ENCODE data around the gene ZNF384. TPM values are rescaled to one million over a fixed set of nuclear protein-coding genes. Genes with fewer than 3 reads are reported as not detected.

ZNF384 gene
- total and polyA plus RNA-seq, 3 experiments from 2014 or later = 37.2 to 63.3 (median 58.1) TPM

DNA sequence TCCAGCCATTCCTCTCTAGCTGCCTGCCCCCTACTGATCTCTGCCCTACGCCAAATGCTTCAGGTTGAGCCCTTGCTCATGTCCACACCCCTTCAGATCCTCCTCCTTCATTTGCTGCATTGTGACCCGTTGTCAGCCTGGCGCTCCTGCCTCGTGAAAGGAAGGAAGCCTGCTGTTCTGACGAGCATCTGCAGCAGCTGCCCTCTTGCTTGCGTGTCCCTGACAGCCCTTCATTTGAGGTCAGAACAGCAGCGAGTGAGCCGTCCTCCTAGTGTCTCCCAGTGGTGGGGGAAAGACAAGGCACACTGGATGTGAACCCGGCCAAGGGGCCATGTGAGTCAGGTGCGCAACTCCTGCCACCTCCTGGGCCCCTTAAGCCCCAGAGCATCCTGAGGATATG, 14.5 kb upstream of the ZNF384 start:
- POLR2A ChIA-PET = no interaction called here
- Histone ChIP-seq H3K27ac (ENCODE audit: low read depth, low read length) (no peak overlapping the region), H3K9me3 (ENCODE audit: low read length) (no peaks in the 10 kb centered on the region), H3K4me1 (ENCODE audit: insufficient read depth, low read length) (peaks cover 5% of the 10 kb centered on the region), H3K36me3 (ENCODE audit: insufficient read depth, low read length) (no peaks in the 10 kb centered on the region), H3K4me3 (ENCODE audit: low read length) (no peak overlapping the region), H3K27me3 (ENCODE audit: insufficient read depth, low read length, poor library complexity, severe bottlenecking) (peaks cover 26% of the 10 kb centered on the region)
- H3K27me3 Mint-ChIP-seq = peaks cover 53 to 54% of the 10 kb centered on the region in 2 donors
- H3K36me3 Mint-ChIP-seq = peaks cover 0 to 2% (median 0%) of the 10 kb centered on the region in 3 donors
- H3K27ac Mint-ChIP-seq = no peak overlapping the region
- H3K4me1 Mint-ChIP-seq = peaks cover 18 to 21% (median 21%) of the 10 kb centered on the region in 3 donors
- peak in 1 of 5 donors; percentile 27 for DNase-seq
- CTCF ChIA-PET = no interaction called here
- peak overlapping the region in 1 of 7 donors; percentile 15 for H3K4me3 Mint-ChIP-seq
- peaks cover 0 to 4% (median 0%) of the 10 kb centered on the region in 5 donors for H3K9me3 Mint-ChIP-seq

DNA sequence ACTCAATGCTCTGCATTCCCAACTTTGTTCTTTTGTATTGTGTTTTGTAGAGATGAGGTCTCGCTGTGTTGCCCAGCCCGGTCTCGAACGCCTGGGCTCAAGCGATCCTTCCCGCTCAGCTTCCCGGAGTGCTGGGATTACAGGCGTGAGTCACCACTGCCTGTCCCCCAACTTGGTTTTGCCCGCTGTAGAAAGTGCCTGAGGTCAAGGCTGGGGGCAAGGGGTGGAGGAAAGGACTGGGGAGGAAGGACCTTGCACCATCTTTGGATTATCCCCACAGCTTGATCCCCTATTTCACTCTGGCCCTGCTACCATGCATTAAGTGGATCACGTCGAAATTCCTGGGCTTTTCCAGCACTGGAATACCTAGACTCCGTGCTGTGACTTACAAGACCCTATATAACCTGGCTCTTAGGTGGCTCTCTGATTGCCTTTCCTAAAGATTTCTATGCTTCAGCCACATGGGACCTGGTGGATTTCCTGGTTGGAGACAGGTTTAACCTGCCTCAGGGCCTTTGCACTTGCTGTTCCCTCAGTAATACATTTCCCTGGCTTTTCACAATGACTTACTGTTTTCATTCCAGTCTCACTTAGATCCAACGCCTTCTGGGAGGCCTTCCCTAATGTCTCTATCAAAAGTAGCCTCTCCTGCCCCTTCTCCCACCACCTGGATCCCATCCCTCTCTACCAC, 12.0 kb upstream of the ZNF384 start:
- Mint-ChIP-seq H3K36me3 (peaks cover 0 to 2% (median 0%) of the 10 kb centered on the region in 3 donors), H3K27me3 (peaks cover 56 to 57% of the 10 kb centered on the region in 2 donors), H3K9me3 (peaks cover 0 to 4% (median 0%) of the 10 kb centered on the region in 5 donors), H3K27ac (peak overlapping the region in 7 of 8 donors; percentile 6 to 62 (median 47)), H3K4me3 (peak overlapping the region; percentile 64 to 88 (median 74)), H3K4me1 (peaks cover 25 to 28% (median 27%) of the 10 kb centered on the region in 3 donors)
- no peak for DNase-seq
- peaks cover 5% of the 10 kb centered on the region for H3K4me1 ChIP-seq (ENCODE audit: insufficient read depth, low read length)
- POLR2A ChIA-PET = no interaction called here
- no peak overlapping the region for H3K27ac ChIP-seq (ENCODE audit: low read depth, low read length)
- peak overlapping the region; percentile 30 for H3K4me3 ChIP-seq (ENCODE audit: low read length)
- CTCF ChIA-PET = no interaction called here
- H3K36me3 ChIP-seq (ENCODE audit: insufficient read depth, low read length) = no peaks in the 10 kb centered on the region
- peaks cover 26% of the 10 kb centered on the region for H3K27me3 ChIP-seq (ENCODE audit: insufficient read depth, low read length, poor library complexity, severe bottlenecking)
- H3K9me3 ChIP-seq (ENCODE audit: low read length) = no peaks in the 10 kb centered on the region

DNA sequence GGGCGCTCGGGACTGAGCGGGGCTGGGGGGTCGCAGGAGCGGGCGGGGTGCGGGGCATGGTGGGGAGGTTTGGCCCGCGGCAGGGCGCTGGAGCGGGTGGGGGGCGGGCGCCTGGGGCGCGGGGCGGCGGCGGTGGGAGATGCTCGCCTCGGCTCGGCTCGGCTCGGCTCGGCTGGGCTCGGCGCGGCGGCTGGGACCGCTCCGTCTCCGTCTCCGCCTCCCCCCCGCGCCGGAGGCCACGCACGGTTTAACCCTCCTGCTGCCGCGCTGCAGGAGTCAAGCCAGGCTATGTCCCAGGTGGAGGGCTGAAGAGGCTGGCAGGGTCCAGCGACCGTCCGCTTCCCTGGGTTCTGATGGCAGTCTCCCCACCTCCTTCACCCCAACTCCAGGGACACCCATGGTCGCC, 11.5 kb upstream of the ZNF384 start, which contains the start of gene PIANP:
Gene PIANP, minus strand, starts transcription at position 170 of the 406 bp plus-strand sequence. CDS start 2,754 bp downstream, outside the sequence.
- Histone ChIP-seq H3K36me3 (ENCODE audit: insufficient read depth, low read length) (no peaks in the 10 kb centered on the region), H3K4me1 (ENCODE audit: insufficient read depth, low read length) (peaks cover 5% of the 10 kb centered on the region), H3K4me3 (ENCODE audit: low read length) (peak within 1 kb of the TSS; percentile 30), H3K27me3 (ENCODE audit: insufficient read depth, low read length, poor library complexity, severe bottlenecking) (peaks cover 26% of the 10 kb centered on the region), H3K9me3 (ENCODE audit: low read length) (no peaks in the 10 kb centered on the region), H3K27ac (ENCODE audit: low read depth, low read length) (no peak within 1 kb of the TSS)
- peak within 1 kb of the TSS; percentile 64 to 88 (median 75) for H3K4me3 Mint-ChIP-seq
- H3K9me3 Mint-ChIP-seq = peaks cover 0 to 4% (median 0%) of the 10 kb centered on the region in 5 donors
- peaks cover 25 to 28% (median 27%) of the 10 kb centered on the region in 3 donors for H3K4me1 Mint-ChIP-seq
- peak within 1 kb of the TSS in 7 of 8 donors; percentile 24 to 63 (median 57) for H3K27ac Mint-ChIP-seq
- POLR2A ChIA-PET = no interaction called here
- peaks cover 0 to 2% (median 0%) of the 10 kb centered on the region in 3 donors for H3K36me3 Mint-ChIP-seq
- DNase-seq = peak; percentile 22 to 67 (median 43)
- CTCF ChIA-PET = interaction anchor here (1.3 kb wide), 1 partner anchor 11 kb away, joined by 3 read pairs; the partner anchor contains the start of gene ZNF384
- H3K27me3 Mint-ChIP-seq = peaks cover 56 to 57% of the 10 kb centered on the region in 2 donors

DNA sequence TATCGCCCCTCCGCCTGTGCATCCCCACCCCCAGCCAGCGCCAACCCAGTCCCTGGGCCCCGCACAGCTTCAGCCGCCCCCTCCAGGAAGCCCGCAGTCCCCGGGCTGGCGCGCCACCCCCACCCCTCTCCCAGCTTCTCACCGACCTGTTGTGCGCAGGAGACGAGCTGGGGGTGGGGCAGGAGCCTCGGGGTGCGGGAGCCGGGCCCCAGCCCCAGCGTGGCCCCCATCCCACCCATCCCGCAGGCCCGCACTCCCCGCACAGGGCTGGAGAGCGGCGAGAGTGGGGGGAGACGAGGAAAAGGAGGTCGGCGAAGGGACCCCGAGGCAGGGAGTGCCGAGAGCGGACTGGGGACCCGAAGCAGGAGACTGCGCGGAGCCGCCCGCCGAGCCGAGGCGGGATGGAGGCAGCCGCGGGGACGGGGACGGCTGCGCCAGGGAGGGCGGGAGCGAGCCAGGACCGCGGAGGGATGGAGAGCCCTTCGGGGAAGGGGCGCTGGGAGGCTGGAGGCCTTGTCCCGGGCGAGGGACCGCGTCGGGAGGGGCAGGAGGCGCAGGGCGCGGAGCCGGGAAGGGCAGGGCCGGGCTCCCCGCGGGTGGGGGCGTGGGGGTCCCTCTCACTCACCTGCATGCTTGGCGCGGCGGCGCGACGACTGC, 10.9 kb upstream of the ZNF384 start:
- no peaks in the 10 kb centered on the region for H3K9me3 ChIP-seq (ENCODE audit: low read length)
- peaks cover 5% of the 10 kb centered on the region for H3K4me1 ChIP-seq (ENCODE audit: insufficient read depth, low read length)
- no peak overlapping the region for H3K27ac ChIP-seq (ENCODE audit: low read depth, low read length)
- ChIA-PET POLR2A (interaction anchor here (1.1 kb wide), 1 partner anchor 11 kb away, joined by 5 read pairs; the partner anchor contains the start of gene ZNF384), CTCF (interaction anchor here (1.3 kb wide), 1 partner anchor 11 kb away, joined by 3 read pairs; the partner anchor contains the start of gene ZNF384)
- Mint-ChIP-seq H3K9me3 (peaks cover 0 to 4% (median 0%) of the 10 kb centered on the region in 5 donors), H3K36me3 (peaks cover 0 to 2% (median 0%) of the 10 kb centered on the region in 3 donors), H3K4me1 (peaks cover 25 to 28% (median 27%) of the 10 kb centered on the region in 3 donors), H3K27me3 (peaks cover 53 to 54% of the 10 kb centered on the region in 2 donors), H3K27ac (peak overlapping the region in 2 of 8 donors; percentile 57 to 63), H3K4me3 (peak overlapping the region; percentile 61 to 84 (median 75))
- H3K27me3 ChIP-seq (ENCODE audit: insufficient read depth, low read length, poor library complexity, severe bottlenecking) = peaks cover 26% of the 10 kb centered on the region
- peak in 1 of 5 donors; percentile 3 for DNase-seq
- no peak overlapping the region for H3K4me3 ChIP-seq (ENCODE audit: low read length)
- no peaks in the 10 kb centered on the region for H3K36me3 ChIP-seq (ENCODE audit: insufficient read depth, low read length)

DNA sequence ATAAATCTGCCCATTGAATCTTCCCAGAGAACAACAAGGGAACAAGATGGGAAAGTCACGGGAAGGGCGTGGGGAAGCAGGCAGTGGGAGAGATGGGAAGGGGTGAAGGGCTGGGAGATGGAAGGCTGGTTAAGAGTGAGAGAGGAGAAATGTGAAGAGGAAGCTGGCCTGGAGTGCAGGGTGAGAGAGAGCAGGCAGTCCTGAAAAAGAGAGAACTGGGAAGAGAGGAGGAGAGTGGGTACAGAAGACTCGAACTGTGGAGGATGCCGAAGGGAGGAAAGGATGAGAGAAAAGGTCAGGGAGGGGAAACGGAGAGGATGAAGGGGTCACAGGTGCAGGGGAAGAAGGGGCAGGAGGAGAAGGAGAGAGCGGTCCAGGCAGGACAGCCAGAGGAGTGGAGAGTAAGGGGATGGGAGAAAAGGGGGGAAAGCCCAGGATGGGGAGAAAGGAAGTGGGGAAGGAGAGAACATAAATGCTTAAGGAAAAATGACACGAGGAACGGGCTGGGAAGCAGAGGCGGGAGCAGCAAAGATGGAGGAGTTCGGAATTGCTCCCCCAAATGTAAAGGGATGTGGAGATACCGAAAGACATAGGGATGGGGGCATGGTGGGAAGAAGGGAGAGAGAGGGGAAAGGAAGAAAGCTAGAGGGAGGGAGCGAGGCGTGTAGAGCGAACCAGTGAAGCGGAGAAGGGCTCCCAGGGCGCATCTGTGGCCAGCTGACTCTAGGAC, 10.2 kb upstream of the ZNF384 start:
- Histone ChIP-seq H3K9me3 (ENCODE audit: low read length) (no peaks in the 10 kb centered on the region), H3K4me3 (ENCODE audit: low read length) (no peak overlapping the region), H3K27me3 (ENCODE audit: insufficient read depth, low read length, poor library complexity, severe bottlenecking) (peaks cover 26% of the 10 kb centered on the region), H3K36me3 (ENCODE audit: insufficient read depth, low read length) (no peaks in the 10 kb centered on the region), H3K4me1 (ENCODE audit: insufficient read depth, low read length) (peaks cover 5% of the 10 kb centered on the region), H3K27ac (ENCODE audit: low read depth, low read length) (no peak overlapping the region)
- H3K27ac Mint-ChIP-seq = peak overlapping the region in 5 of 8 donors; percentile 24 to 66 (median 40)
- peaks cover 0 to 2% (median 0%) of the 10 kb centered on the region in 3 donors for H3K36me3 Mint-ChIP-seq
- ChIA-PET POLR2A (interaction anchor here (1.1 kb wide), 1 partner anchor 10 kb away, joined by 5 read pairs; the partner anchor contains the start of gene ZNF384), CTCF (interaction anchor here (0.9 to 1.3 kb wide), 2 partner anchors 10 to 17 kb away, joined by 3 read pairs; partner anchors contain the start of gene ZNF384)
- peaks cover 25 to 28% (median 27%) of the 10 kb centered on the region in 3 donors for H3K4me1 Mint-ChIP-seq
- H3K27me3 Mint-ChIP-seq = peaks cover 47 to 49% of the 10 kb centered on the region in 2 donors
- DNase-seq = no peak
- H3K9me3 Mint-ChIP-seq = peaks cover 0 to 4% (median 0%) of the 10 kb centered on the region in 5 donors
- H3K4me3 Mint-ChIP-seq = peak overlapping the region; percentile 61 to 84 (median 75)

DNA sequence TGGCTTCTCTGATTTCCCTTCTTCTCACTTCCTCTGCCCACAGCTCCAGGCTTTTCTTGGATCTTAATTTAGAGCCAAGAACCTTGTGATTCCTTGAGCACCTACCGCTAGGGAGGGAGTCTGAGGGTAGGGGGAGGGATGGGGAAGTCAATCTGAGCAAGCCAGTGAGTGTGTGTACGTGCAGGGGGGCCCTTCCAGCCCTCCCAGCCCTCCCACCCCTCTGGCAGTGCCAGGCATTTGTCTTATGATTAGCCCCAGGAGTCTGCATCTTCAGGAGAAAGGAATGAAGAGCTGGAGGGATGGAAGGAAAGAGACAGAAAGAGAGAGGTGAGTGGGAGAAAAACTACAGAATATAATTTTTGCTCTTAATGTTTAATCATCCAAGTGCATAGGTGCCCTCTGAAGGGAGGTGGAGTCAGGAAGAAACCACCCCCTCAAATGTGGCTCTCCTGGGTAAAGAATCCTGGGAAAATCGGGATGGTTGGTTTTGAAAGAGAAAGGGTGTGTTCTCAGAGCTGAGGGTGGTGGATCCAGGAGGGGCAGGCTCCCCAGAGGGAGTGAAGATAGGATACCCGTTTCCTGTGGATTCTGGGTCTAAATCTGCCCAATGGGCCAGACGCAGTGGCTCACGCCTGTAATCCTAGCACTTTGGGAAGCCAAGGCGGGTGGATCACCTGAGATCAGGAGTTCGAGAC, 9.3 kb upstream of the ZNF384 start:
- peaks cover 25 to 28% (median 27%) of the 10 kb centered on the region in 3 donors for H3K4me1 Mint-ChIP-seq
- H3K4me3 Mint-ChIP-seq = peak overlapping the region in 5 of 7 donors; percentile 37 to 74 (median 46)
- H3K27me3 ChIP-seq (ENCODE audit: insufficient read depth, low read length, poor library complexity, severe bottlenecking) = peaks cover 26% of the 10 kb centered on the region
- no peak overlapping the region for H3K27ac ChIP-seq (ENCODE audit: low read depth, low read length)
- ChIA-PET POLR2A (interaction anchor here (0.5 to 0.8 kb wide), 3 partner anchors 9 to 25 kb away, joined by 3 to 4 read pairs (median 3); partner anchors contain the start of genes COPS7A and ZNF384), CTCF (interaction anchor here (0.9 to 1.4 kb wide), 3 partner anchors 9 to 80 kb away, joined by 3 read pairs; no protein-coding TSS in a partner anchor)
- H3K9me3 ChIP-seq (ENCODE audit: low read length) = no peaks in the 10 kb centered on the region
- peak overlapping the region in 2 of 8 donors; percentile 17 to 45 for H3K27ac Mint-ChIP-seq
- H3K4me3 ChIP-seq (ENCODE audit: low read length) = no peak overlapping the region
- DNase-seq = no peak
- peaks cover 0 to under 1% (median 0%) of the 10 kb centered on the region in 3 donors for H3K36me3 Mint-ChIP-seq
- H3K4me1 ChIP-seq (ENCODE audit: insufficient read depth, low read length) = peaks cover 5% of the 10 kb centered on the region
- no peaks in the 10 kb centered on the region for H3K36me3 ChIP-seq (ENCODE audit: insufficient read depth, low read length)
- H3K9me3 Mint-ChIP-seq = peaks cover 0 to 4% (median 0%) of the 10 kb centered on the region in 5 donors
- peaks cover 39% of the 10 kb centered on the region in 2 donors for H3K27me3 Mint-ChIP-seq

Data from CD8-positive, alpha-beta memory T cell (primary cell).